HL-60 (cell line): Measurements from ENCODE around the gene ITGA8.

ENCODE experiments used
- DNase-seq, 2 experiments: peaks; one replicate each; pipeline ENCODE4 v3.0.0-alpha.2; 2010 to 2020; ENCODE audit warnings: low read depth in 1 of 2, low spot score in 1 of 2
- H3K27ac ChIP-seq: fragments of 250-450 bp; sonication (Bioruptor Pico); replicated peaks from 2 replicates; pipeline ENCODE4 v1.5.1; 2020; ENCODE audit warnings: mild to moderate bottlenecking, moderate library complexity
- H3K27me3 ChIP-seq: fragments of 250-450 bp; sonication (Bioruptor Pico); 2 replicates; pipeline ENCODE4 v1.5.1; 2021; ENCODE audit warnings: mild to moderate bottlenecking, moderate library complexity; ENCODE audit not compliant: insufficient read depth, poor library complexity, severe bottlenecking
- H3K4me3 ChIP-seq: replicated peaks from 2 replicates; pipeline ENCODE4 v1.5.1; 2011; ENCODE audit warnings: mild to moderate bottlenecking, control low read depth, low read length; ENCODE audit not compliant: insufficient read depth
- GABPA ChIP-seq: IDR thresholded peaks from 2 replicates; pipeline ENCODE4 v1.6.1; 2012; ENCODE audit warnings: low read depth
- POLR2AphosphoS5 ChIP-seq: IDR thresholded peaks from 2 replicates; pipeline ENCODE4 v1.6.1; 2012; ENCODE audit warnings: low read depth
- SPI1 ChIP-seq: IDR thresholded peaks from 2 replicates; pipeline ENCODE4 v1.6.1; 2012; ENCODE audit warnings: low read depth, mild to moderate bottlenecking, borderline replicate concordance
- TF ChIP-seq, protein P1 (sequence below): IDR thresholded peaks from one replicate; pipeline ENCODE4 v1.5.1; 2011; ENCODE audit warnings: low read length, control low read depth, inconsistent platforms; ENCODE audit not compliant: insufficient read depth
- TF ChIP-seq, protein P2 (sequence below): IDR thresholded peaks from 2 replicates; pipeline ENCODE4 v1.6.1; 2012; ENCODE audit warnings: low read depth; ENCODE audit not compliant: insufficient replicate concordance

Gene ITGA8

DNA sequence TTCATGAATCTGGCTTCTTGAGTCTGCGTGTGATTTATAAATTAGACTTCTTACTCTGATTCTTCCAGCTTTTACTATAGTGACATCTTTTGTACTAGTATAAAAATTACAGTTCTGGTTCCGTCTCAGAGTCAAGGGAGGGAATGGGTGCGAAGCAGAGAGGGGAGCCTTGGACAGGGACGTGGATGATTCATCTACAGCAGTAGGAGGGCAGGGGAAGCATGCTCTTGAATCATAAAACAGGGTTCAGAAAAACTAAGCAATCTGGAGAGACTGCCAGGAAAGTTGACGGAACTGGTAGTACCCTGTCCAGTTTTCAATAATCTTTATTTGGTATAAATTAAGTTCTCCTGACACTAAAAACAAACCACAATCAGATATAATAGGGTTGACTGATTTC, 58.1 kb downstream of the ITGA8 start:
- H3K27ac ChIP-seq, result no peak overlapping the region

DNA sequence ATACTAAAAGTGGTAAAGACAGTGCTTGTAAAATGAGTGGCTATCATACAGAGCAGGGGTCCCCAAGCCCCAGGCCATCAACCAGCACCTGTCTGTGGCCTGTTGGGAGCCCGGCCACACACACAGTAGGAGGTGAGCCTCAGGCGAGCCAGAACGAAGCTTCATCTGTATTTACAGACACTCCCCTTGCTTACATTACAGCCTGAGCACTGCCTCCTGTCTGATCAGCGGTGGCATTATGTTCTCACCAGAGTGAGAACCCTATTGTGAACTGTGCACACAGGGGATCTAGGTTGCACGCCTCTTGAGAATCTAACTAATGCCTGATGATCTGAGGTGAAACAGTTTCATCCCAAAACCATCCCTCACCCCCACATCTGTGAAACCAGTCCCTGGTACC, 58.7 kb downstream of the ITGA8 start:
- TF ChIP-seq GABPA (no peak), SPI1 (no peak)
- TF ChIP-seq, protein P1, sequence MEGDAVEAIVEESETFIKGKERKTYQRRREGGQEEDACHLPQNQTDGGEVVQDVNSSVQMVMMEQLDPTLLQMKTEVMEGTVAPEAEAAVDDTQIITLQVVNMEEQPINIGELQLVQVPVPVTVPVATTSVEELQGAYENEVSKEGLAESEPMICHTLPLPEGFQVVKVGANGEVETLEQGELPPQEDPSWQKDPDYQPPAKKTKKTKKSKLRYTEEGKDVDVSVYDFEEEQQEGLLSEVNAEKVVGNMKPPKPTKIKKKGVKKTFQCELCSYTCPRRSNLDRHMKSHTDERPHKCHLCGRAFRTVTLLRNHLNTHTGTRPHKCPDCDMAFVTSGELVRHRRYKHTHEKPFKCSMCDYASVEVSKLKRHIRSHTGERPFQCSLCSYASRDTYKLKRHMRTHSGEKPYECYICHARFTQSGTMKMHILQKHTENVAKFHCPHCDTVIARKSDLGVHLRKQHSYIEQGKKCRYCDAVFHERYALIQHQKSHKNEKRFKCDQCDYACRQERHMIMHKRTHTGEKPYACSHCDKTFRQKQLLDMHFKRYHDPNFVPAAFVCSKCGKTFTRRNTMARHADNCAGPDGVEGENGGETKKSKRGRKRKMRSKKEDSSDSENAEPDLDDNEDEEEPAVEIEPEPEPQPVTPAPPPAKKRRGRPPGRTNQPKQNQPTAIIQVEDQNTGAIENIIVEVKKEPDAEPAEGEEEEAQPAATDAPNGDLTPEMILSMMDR, result no peak
- TF ChIP-seq, protein P2, sequence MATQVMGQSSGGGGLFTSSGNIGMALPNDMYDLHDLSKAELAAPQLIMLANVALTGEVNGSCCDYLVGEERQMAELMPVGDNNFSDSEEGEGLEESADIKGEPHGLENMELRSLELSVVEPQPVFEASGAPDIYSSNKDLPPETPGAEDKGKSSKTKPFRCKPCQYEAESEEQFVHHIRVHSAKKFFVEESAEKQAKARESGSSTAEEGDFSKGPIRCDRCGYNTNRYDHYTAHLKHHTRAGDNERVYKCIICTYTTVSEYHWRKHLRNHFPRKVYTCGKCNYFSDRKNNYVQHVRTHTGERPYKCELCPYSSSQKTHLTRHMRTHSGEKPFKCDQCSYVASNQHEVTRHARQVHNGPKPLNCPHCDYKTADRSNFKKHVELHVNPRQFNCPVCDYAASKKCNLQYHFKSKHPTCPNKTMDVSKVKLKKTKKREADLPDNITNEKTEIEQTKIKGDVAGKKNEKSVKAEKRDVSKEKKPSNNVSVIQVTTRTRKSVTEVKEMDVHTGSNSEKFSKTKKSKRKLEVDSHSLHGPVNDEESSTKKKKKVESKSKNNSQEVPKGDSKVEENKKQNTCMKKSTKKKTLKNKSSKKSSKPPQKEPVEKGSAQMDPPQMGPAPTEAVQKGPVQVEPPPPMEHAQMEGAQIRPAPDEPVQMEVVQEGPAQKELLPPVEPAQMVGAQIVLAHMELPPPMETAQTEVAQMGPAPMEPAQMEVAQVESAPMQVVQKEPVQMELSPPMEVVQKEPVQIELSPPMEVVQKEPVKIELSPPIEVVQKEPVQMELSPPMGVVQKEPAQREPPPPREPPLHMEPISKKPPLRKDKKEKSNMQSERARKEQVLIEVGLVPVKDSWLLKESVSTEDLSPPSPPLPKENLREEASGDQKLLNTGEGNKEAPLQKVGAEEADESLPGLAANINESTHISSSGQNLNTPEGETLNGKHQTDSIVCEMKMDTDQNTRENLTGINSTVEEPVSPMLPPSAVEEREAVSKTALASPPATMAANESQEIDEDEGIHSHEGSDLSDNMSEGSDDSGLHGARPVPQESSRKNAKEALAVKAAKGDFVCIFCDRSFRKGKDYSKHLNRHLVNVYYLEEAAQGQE, result no peak
- Histone ChIP-seq H3K27me3 (no peaks in the 10 kb centered on the region), H3K27ac (no peak overlapping the region), H3K4me3 (no peak overlapping the region)
- DNase-seq, result no peak

More for the DNA sequence above, 58.1 kb downstream of the ITGA8 start:
- TF ChIP-seq, protein P2, result no peak
- TF ChIP-seq, protein P1, result no peak
- no peak for DNase-seq
- no peaks in the 10 kb centered on the region for H3K27me3 ChIP-seq
- no peak overlapping the region for H3K4me3 ChIP-seq

DNA sequence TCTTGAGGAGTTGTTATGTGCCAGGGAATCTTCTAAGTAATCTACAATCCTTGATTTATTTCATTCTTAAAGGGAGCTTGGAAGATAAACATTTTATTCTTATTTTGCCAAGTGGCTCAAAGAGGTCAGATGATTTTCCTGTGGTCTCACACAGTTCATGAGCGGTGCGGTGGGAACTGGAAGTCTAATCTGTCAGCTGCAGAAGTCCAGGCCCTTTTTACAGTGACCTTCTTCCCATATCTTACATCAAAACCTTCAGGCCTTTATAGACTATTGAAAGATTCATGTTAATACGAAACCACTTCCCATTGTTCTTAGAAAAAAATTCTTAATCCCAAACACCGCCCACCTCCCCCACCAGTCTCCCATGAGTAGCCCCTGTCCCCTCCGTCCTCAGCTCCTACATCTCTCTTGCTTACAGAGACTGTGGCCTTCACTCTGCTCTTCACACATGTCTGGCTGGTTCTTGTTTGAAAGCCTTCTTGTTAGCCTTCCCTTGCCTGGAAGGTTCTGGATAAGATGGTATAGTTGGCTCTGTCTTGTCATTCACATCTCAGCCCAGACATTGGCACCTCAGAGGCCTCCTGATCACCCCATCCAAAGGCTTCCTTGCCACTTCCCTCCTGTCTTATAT, 61.5 kb downstream of the ITGA8 start:
- TF ChIP-seq, protein P1, result no peak
- TF ChIP-seq POLR2AphosphoS5 (no peak), SPI1 (no peak), GABPA (no peak)
- TF ChIP-seq, protein P2, result no peak
- Histone ChIP-seq H3K27ac (no peak overlapping the region), H3K27me3 (no peaks in the 10 kb centered on the region), H3K4me3 (no peak overlapping the region)
- no peak for DNase-seq
